Osteoblast (primary cell): ENCODE results near the gene TACC2. TPM values are rescaled to one million over a fixed set of nuclear protein-coding genes. Genes with fewer than 3 reads are reported as not detected.

ENCODE experiments used
- DNase-seq: peaks from one replicate; pipeline ENCODE4 v3.0.0; 2011; ENCODE audit warnings: low spot score, mixed read lengths; ENCODE audit not compliant: insufficient read length; ENCODE audit errors: missing footprints
- H2AFZ ChIP-seq: 2 replicates; pipeline ENCODE4 v1.6.0; 2011; ENCODE audit warnings: mild to moderate bottlenecking, low read length
- H3K27ac ChIP-seq: 2 replicates; pipeline ENCODE4 v1.5.1; 2011; ENCODE audit warnings: mild to moderate bottlenecking, low read depth, low read length, moderate library complexity
- H3K27me3 ChIP-seq: 2 replicates; pipeline ENCODE4 v1.6.0; 2012; ENCODE audit warnings: mild to moderate bottlenecking, control low read depth, inconsistent platforms, low read length, moderate library complexity; ENCODE audit not compliant: insufficient read depth
- H3K36me3 ChIP-seq: 2 replicates; pipeline ENCODE4 v1.5.1; 2011; ENCODE audit warnings: mild to moderate bottlenecking, low read length, control low read depth, moderate library complexity; ENCODE audit not compliant: insufficient read depth
- H3K4me1 ChIP-seq: 2 replicates; pipeline ENCODE4 v1.5.1; 2011; ENCODE audit warnings: mild to moderate bottlenecking, low read length, control low read depth, moderate library complexity; ENCODE audit not compliant: insufficient read depth
- H3K4me2 ChIP-seq: 2 replicates; pipeline ENCODE4 v1.6.0; 2011; ENCODE audit warnings: mild to moderate bottlenecking, low read length; ENCODE audit not compliant: insufficient read depth
- H3K4me3 ChIP-seq: fragments of 200-600 bp; sonication (generic); 3 replicates; pipeline ENCODE4 v1.5.1; 2012; ENCODE audit warnings: mild to moderate bottlenecking, low read length, inconsistent platforms; ENCODE audit not compliant: insufficient read depth
- H3K79me2 ChIP-seq: 2 replicates; pipeline ENCODE4 v1.6.0; 2012; ENCODE audit warnings: mild to moderate bottlenecking, low read length, control low read depth, inconsistent platforms; ENCODE audit not compliant: insufficient read depth
- H3K9me3 ChIP-seq: 2 replicates; pipeline ENCODE4 v1.5.1; 2011; ENCODE audit warnings: low read depth, low read length, control low read depth
- H4K20me1 ChIP-seq: 2 replicates; pipeline ENCODE4 v1.6.0; 2012; ENCODE audit warnings: mild to moderate bottlenecking, low read length, control low read depth; ENCODE audit not compliant: insufficient read depth
- CTCF ChIP-seq: IDR thresholded peaks from 2 replicates; pipeline ENCODE4 v1.5.1; 2011; ENCODE audit warnings: mild to moderate bottlenecking, low read depth, low read length, moderate library complexity; ENCODE audit errors: extremely low read depth
- total RNA-seq: library from RNA; depleted of rRNA; stranded (reverse); fragments of >200 nt; gene quantifications from 2 replicates; pipeline ENCODE4 v1.2.3, GENCODE V29; 2012

Gene TACC2
- total RNA-seq, 1 donor: 5.8 TPM

- no peak for DNase-seq
Observed at GRCh38 chr10:122277526-122278136, 288.7 kb downstream of the TACC2 start.

GRCh38 chr10:122279725-122280141 is 290.8 kb downstream of the TACC2 start:
- peak overlapping the region; percentile 62 for H3K4me2 ChIP-seq
- H4K20me1 ChIP-seq: no peaks in the 10 kb centered on the region
- DNase-seq: peak; percentile 89
- no peak overlapping the region for H3K27ac ChIP-seq
- H3K27me3 ChIP-seq: no peaks in the 10 kb centered on the region
- no peak overlapping the region for H3K4me3 ChIP-seq
- peak overlapping the region; percentile 48 for H2AFZ ChIP-seq
- H3K4me1 ChIP-seq: peaks cover 16% of the 10 kb centered on the region
- H3K36me3 ChIP-seq: no peaks in the 10 kb centered on the region
- no peaks in the 10 kb centered on the region for H3K79me2 ChIP-seq
- peak; percentile 86 for TF ChIP-seq CTCF
- H3K9me3 ChIP-seq: no peaks in the 10 kb centered on the region

More at GRCh38 chr10:122277526-122278136, 288.7 kb downstream of the TACC2 start:
- Histone ChIP-seq H3K27me3 (no peaks in the 10 kb centered on the region), H3K79me2 (no peaks in the 10 kb centered on the region), H4K20me1 (no peaks in the 10 kb centered on the region), H2AFZ (no peak overlapping the region), H3K9me3 (no peaks in the 10 kb centered on the region), H3K27ac (no peak overlapping the region), H3K4me3 (no peak overlapping the region), H3K36me3 (no peaks in the 10 kb centered on the region), H3K4me2 (no peak overlapping the region), H3K4me1 (peaks cover 16% of the 10 kb centered on the region)
- no peak for TF ChIP-seq CTCF

GRCh38 chr10:122280156-122280555 is 291.2 kb downstream of the TACC2 start:
- no peak for TF ChIP-seq CTCF
- H2AFZ ChIP-seq: peak overlapping the region; percentile 48
- H3K79me2 ChIP-seq: no peaks in the 10 kb centered on the region
- H4K20me1 ChIP-seq: no peaks in the 10 kb centered on the region
- no peaks in the 10 kb centered on the region for H3K9me3 ChIP-seq
- no peak overlapping the region for H3K4me3 ChIP-seq
- H3K4me1 ChIP-seq: peaks cover 16% of the 10 kb centered on the region
- no peak overlapping the region for H3K27ac ChIP-seq
- H3K27me3 ChIP-seq: no peaks in the 10 kb centered on the region
- peak overlapping the region; percentile 62 for H3K4me2 ChIP-seq
- no peaks in the 10 kb centered on the region for H3K36me3 ChIP-seq
- no peak for DNase-seq

GRCh38 chr10:122281018-122281626 is 292.2 kb downstream of the TACC2 start:
- H3K4me3 ChIP-seq: no peak overlapping the region
- peaks cover under 1% of the 10 kb centered on the region for H3K27me3 ChIP-seq
- H2AFZ ChIP-seq: no peak overlapping the region
- no peak for TF ChIP-seq CTCF
- DNase-seq: no peak
- H3K36me3 ChIP-seq: no peaks in the 10 kb centered on the region
- no peak overlapping the region for H3K4me2 ChIP-seq
- H3K9me3 ChIP-seq: no peaks in the 10 kb centered on the region
- no peaks in the 10 kb centered on the region for H4K20me1 ChIP-seq
- no peaks in the 10 kb centered on the region for H3K79me2 ChIP-seq
- peaks cover 16% of the 10 kb centered on the region for H3K4me1 ChIP-seq
- no peak overlapping the region for H3K27ac ChIP-seq
